Ramos (cell line): Measurements from ENCODE around the gene LINGO3.
"Not testable (repeated sequence)": the region's sequence is repeated elsewhere in the genome, so short reads cannot be mapped to it uniquely, and the experiment has no call there.

ENCODE experiments used
- in situ Hi-C: fragments of 300-500 bp; cut with MboI; formaldehyde crosslinking; loops from one replicate; pipeline ENCODE4 v1.14.3; 2022; ENCODE audit warnings: low sequenced_read_pairs; ENCODE audit not compliant: unreplicated experiment

LINGO3 gene

DNA sequence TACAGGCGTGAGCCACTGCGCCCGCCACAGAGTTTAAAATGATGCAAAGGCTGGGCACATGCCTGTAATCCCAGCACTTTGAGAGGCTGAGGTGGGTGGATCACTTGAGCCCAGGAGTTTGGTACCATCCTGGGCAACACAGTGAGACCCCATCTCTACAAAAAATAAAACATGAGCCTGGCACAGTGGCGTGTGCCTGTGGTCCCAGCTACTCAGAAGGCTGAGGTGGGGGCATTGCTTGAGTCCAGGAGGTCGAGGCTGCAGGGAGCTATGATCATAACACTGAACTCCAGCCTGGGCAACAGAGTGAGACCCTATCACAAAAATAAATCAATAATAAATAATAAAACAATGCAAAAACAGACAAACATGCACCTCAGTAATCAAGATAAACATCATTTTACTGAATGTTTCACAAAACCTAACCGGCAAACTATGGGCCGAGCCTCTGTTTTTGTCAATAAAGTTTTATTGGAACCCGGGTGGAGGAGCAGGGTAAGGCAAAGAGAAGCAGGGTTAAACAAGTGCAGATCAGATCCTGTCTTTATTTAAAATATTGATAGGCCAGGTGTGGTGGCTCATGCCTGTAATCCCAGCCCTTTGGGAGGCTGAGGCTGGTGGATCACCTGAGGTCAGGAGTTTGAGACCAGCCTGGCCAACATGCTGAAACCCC lies 24.0 kb downstream of the LINGO3 start:
- in situ Hi-C loops = no loop called here

DNA sequence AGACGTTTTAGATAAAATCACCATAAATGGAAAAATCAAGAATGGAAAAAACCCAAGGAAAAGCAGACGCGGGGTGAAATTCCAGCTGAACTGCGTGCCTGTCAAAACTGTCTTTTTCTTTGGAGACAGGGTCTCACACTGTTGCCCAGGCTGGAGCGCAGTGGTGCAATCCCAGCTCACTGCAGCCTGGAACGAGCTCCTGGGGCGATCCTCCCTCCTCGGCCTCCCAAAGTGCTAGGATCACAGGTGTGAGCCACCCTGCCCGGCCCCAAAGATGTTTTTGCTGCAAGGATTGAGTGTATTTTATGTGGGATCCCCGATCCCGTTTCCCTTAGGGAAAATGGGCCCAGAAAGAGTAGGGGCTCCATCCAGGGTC lies 25.1 kb downstream of the LINGO3 start:
- in situ Hi-C loops = no loop called here

DNA sequence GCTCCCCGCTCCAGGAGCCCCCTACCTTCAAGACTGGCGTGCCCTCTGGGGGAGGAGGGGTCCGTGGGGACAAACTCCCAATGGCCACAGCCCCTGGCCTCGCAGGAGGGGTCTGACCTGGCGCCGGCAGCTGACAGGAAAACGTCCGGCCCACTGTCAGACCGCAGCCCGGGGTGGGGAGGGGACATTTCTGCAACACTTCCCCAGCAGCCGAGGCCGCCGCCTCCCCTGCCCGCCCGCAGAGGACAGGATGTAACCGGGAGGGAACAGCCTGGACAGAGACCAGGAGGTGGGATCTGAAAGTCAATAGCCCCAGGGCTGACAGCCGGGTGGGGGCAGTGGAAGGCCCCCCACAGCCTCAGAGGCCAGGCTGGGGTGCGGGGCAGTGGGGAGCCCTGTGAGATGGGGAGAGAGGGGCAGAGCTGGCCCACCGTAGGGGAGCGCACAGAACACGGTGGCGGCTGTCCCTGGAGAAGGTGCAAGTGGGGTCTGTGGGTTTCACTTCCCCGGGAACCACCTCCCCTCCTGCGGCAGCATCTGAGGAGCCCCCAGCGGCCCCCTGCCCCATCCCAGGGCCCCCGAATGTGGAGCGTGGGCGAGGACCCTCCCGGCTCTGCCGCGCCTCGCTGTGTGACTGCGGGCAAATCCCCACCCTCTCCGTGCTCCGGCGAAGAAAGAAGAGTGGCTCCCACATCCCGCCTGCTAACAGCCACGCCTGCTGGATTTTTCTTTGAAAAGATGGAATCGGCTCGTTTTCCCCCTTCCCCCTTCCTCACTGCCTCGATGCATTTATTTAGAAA lies 25.7 kb downstream of the LINGO3 start, which contains the start of gene PEAK3:
Gene PEAK3, minus strand, starts transcription at position 114 of the 800 bp plus-strand sequence. CDS start 1,244 bp downstream, outside the sequence.
- in situ Hi-C loops = no loop called here

DNA sequence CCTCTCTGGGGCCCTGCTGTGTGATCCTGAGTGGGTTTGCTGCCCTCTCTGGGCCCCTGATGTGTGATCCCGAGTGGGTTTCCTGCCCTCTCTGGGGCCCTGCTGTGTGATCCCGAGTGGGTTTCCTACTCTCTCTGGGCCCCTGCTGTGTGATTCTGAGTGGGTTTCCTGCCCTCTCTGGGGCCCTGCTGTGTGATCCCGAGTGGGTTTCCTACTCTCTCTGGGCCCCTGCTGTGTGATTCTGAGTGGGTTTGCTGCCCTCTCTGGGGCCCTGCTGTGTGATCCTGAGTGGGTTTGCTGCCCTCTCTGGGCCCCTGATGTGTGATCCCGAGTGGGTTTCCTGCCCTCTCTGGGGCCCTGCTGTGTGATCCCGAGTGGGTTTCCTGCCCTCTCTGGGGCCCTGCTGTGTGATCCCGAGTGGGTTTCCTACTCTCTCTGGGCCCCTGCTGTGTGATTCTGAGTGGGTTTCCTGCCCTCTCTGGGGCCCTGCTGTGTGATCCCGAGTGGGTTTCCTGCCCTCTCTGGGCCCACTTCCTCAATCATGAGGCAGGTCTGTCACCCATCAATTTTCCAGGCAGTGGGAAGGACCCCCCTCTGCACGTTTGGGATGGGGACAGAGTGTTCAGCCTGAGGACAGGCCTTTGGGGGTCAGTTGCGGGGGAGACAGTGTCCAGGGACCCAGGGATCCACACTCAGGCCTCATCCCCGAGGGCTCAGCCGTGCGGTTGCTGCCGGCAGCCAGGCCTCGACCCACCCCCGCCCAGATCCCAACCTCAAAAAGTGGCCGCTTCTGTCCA lies 26.5 kb downstream of the LINGO3 start:
- in situ Hi-C loops = not testable (repeated sequence)

DNA sequence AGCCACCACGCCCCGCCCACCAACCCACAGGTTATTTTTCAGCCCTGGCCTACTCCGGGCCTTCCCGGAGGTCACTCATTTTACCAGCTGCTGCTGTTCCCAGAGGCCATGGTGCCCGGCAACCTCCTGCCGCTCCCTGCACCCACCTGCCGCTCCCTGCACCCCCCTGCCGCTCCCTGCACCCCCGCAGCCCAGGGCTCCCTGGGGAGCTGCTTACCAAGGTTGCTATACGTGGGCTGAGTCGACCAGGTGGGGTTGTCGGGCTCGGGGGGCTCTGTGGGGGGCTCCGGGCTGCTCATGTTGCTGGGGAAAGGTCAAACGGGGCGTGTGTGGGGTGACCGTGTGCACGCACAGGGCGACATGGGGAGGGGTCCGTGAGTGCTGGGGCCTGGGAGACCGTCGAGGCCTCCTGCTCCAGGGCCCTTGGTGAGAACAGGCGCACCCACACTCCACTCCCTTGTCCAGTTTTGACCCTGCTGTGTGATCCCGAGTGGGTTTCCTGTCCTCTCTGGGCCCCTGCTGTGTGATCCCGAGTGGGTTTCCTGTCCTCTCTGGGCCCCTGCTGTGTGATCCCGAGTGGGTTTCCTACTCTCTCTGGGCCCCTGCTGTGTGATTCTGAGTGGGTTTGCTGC lies 27.2 kb downstream of the LINGO3 start:
- in situ Hi-C loops = no loop called here

DNA sequence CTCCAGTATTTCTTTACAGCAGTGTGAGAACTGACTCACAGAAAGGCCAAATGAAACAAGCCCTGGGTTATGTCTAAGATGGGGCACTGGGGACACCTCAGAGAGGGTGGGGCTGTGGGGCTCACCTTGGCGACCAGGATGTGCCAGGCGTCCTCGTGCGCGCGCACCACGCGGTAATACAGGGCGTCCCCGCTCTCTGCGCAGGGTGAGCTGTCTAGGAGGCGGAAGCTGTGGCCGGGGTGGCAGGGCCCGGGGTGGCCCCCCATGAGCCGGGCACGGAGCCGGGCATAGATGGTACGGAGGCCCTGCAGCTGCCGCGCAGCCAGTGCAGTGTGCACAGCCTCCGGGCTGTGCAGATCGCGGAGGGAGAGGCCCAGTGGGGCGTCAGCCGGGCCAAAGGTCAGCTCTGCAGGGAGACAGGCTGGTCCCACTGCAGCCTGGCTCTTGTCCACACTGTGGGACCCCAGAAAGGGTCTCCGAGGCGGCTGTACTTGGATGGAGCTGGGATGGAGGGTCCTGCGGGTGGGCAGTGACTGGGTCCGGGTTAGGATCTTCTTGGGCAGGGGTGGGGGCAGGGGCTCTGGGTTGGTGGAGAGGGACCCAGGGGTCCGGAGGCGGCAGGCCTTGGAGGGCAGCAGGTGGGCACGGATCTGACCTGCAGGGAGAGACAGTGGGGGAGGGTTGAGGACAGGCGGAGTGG lies 29.3 kb downstream of the LINGO3 start:
- in situ Hi-C loops = no loop called here

DNA sequence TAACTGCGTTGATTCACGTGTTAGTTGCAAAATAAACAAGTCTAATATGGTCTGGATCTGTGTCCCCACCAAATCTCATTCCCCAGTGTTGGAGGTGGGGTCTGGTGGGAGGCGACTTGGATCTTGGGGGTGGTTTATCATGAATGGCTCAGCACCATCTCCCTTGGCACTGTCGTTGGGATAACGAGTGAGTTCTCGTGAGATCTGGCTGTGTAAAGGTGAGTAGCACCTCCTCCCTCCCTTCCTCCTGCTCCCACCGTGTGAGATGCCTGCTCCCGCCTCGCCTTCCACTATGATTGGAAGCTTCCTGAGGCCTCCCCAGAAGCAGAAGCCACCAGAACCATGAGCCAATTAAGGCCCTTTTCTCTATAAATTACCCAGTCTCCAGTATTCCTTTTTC lies 30.8 kb downstream of the LINGO3 start:
- in situ Hi-C loops = no loop called here

DNA sequence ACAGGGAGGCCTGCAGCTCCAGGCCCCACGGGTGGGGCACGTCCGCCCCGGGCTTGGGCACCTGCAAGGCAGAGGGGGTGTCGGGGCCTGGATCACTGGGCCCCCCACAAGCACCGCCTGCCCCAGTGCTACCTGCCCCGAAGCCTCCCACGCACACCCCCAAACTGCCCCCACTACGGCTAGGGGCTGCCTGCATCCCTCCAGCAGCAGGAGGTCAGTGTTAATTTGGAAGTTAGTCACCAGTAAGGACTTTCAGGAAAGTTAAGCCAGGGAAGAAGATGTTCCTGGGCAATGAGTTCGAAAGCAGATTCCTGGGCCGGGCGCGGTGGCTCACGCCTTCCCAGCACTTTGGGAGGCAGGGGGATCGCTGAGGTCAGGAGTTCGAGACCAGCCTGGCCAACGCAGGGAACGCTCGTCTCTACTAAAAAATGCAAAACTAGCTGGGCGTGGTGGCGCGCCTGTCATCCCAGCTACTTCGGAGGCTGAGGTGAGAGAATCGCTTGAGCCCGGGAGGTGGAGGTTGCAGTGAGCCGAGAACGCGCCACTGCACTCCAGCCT lies 31.4 kb downstream of the LINGO3 start:
- in situ Hi-C loops = no loop called here

DNA sequence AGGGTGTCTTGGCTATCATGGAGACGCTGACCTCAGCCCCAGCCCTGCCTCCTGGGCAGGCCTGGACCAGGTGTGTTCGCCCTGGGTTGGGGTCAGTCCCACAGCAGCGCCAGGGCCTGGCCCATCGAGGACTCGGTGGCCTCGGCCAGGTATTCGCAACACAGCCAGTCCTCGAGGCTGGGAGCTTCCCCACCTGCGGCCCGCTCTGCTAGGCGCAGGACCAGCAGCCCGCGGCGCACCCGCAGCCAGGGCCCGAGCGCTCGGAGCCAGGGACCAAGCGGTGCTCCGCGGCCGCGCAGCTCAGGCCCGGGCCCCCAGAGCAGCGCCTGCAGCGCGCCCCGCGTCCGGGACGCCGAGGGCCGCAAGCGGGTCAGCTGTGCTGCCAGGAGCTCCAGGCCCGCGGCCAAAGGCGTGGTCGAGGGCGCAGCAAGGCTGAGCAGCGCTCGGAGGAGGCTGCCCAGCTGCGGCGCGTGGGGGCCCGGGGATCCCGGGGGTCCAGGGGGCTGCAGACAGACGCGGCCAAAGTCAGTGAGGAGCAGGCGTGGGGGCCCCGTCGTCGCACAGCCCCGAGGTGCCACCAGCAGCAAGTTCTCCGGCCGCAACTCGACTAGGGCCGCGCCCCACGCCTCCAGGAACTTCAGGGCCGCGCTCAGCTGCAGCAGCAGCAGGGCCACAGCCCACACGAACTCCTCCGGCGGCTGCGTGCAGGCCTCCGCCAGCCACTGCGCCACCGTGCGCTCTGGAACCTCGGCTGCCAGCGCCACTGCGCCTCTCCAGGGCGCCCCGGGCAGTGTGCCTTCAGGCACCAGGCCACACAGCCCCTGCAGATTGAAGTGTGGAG lies 32.1 kb downstream of the LINGO3 start:
- in situ Hi-C loops = no loop called here

DNA sequence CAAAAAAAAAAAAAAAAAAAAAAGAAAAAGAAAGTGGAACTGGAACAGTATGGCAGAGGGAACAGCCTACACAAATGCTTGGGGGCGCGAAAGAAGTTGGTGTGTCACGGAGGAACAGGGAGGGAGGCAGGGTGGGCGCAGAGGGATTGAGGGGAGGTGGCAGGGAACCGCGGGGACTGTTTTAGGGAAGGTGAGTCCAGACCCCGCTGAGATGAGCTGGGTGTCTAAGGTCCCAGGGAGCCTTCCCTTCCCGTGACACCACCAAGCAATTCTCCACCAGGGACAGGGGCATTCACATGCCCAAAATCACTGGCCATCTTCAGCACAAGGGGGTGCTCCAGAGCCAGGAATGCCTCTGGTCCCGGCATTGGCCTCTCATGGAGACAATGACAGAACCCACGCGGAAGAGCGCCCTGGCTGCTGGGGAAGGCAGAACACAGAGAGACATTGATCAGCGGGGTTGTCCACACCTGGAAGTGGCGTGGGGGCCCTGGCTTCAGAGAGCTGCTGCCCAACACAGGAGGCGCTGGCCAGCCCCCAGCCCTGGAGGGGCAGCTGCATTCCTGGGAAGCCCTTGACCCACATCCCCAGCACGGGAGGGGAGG lies 32.9 kb downstream of the LINGO3 start:
- in situ Hi-C loops = no loop called here

DNA sequence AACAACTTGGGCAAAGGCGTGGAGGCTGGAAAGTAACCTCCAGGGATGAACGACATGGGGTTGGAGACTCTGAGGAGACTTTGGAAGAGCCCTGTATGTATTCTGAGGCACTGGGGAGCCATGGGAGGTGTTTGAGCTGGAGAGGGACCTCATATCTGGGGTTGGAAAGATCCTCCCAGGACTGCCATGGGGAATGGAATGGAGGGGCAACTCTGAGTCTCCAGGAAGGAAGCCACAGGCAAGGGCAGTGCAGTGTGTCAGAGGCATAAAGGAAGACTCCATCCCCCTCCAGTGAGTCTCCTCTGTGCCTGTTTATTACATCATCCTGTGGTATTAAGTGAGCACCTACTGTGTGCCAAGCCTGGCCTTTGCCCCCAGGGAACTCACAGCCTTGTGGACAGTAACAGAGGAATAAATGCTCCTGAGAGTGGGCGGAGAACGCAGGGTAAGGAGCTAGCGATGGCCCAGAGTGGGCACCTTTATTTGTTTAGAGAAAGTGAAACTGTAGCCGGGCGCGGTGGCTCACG lies 33.7 kb downstream of the LINGO3 start:
- in situ Hi-C loops = no loop called here

DNA sequence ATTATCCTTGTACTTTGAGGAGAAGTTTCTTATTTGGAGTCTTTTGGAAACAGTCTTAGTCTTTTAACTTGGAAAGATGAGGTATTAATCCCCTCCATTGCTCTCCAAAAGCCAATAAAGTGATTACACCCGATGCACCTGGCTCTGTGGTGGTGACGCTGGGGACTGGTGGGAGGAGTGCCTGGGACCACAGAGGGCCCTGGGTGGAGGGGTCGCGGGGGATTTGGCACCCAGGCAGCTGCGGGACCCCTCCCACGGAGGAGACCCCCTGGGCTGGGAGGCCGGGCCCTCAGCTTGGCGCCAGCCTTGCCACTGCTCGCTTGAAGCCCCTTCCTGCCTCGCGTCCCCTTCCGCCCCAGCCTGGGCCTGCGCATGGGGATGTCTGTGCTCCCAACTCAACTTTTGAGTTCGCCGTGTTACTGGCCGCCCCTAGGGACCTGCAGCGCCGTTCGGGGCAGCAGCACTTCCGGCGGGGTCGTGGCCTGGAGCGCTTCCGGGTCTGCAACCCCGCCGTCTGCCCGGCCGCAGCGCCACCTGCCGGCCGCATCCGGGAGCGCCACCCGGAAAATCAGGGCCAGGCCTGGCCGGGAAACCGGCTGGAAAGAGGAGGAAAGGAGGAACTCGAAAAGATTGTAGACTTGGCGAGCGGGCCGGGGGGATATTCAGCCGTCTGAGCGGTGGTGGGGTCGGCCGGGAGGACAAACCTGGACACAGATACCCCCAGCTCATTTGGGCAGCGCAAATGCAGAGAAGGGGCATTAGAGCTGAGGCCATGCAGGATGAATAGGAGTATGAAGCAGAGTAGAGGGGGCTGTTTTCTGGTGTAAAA lies 34.4 kb downstream of the LINGO3 start:
- in situ Hi-C loops = no loop called here

DNA sequence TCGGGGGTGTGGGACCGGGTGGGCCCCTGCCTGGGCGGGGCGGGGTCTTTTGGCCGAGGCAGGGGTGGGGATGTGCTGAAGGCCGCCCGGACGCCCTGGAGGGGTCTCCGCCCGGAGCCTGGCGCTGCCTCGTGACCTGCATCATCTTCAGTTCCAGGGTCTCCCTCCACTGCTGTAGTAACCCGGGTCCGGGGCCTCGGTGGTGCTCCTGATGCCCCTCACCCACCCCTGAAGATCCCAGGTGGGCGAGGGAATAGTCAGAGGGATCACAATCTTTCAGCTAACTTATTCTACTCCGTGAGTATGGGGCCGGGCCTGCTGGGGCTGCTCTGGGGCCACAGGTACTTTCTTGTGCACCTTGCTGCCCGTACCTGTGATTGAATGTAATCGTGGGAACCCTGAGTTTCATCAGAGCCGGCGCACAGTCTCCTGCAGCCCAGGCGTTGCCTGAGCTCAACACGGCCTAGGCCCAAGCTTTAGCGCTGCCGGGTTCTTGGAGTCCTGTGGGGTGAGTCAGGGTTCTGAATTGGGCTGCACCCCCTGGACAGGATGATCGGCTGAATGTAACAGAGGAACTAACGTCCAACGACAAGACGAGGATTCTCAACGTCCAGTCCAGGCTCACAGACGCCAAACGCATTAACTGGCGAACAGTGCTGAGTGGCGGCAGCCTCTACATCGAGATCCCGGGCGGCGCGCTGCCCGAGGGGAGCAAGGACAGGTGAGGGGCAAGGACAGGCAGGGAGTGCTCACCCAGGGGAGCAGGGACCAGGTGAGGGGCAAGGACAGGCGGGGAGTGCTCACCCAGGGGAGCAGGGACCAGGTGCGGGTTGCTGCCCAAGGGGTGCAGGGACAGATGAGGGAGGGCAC lies 36.5 kb downstream of the LINGO3 start:
- in situ Hi-C loops = no loop called here

DNA sequence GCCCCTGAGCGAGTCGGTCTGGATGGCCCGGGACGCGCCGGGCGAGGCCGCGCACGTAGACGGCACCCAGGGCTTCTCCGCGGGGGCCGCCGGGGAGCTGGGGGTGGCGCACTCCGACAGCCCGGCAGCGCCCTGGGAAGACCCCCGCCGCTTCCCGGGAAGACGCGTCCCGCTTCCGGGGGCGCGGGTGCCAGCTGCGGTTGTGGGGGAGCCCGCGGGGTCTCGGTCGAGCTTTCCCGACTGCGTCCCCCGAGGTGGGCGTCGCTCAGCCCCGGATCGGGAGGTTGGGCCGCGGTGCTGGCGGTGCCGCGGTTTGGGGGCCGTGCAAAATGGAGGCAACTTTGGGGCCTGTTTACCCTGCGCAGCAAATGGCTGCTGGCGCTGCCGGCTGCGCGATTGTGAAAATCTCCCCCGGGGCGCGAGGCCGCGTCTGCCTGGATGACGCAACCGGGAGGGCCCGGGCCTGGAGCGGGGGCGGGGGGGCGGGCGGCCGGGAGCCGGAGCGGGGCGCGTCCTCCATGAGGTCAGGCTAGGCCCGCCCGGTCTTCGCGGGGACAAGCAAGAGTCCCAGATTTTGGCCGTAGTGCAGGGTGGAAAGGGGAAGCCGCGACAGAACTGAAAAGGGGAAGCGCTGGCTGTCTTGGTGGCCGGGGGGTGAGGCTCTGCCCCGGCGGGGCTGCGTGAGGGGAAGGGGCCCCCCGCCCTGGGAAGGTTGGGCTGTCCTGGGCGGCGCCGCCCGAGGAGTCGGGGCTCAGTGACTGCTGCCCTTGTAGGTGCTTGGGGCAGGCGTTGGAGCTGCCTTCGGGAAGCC lies 37.3 kb downstream of the LINGO3 start:
- in situ Hi-C loops = no loop called here

DNA sequence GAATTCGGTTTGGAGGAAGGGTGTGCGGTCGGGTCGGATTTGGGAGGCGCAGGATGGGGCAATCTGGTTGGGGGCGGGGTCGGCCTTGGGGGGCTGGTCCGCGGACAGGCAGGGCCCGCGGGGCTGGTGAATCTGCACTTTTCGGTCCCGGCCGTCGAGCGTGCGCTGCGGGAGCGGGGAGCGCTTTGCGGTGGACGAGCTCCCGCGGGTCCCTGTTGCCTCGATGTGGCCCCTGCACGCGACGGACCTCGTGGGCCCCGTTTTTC lies 37.9 kb downstream of the LINGO3 start:
- in situ Hi-C loops = no loop called here
